Fibroblast of lung (primary cell): ENCODE results near the gene REC8. TPM values are rescaled to one million over a fixed set of nuclear protein-coding genes. Genes with fewer than 3 reads are reported as not detected.
A peak's percentile ranks its signal among the peaks of the same experiment; 100 is the strongest.

Experiments
- DNase-seq, 2 donors: peaks; one replicate each; pipeline versions ENCODE4 v3.0.0 to v3.0.0-alpha.2; 2010; ENCODE audit warnings: low read depth in 2 of 2
- H2AFZ ChIP-seq: 2 replicates; pipeline ENCODE4 v1.5.1; 2012; ENCODE audit warnings: low read length, control low read depth, inconsistent platforms
- H3K27ac ChIP-seq: 2 replicates; pipeline ENCODE4 v1.5.1; 2011; ENCODE audit warnings: low read length, control low read depth; ENCODE audit not compliant: insufficient read depth
- H3K27me3 ChIP-seq: 2 replicates; pipeline ENCODE4 v1.5.1; 2011; ENCODE audit warnings: mild to moderate bottlenecking, low read length; ENCODE audit not compliant: control insufficient read depth, insufficient read depth
- H3K36me3 ChIP-seq: 2 replicates; pipeline ENCODE4 v1.5.1; 2011; ENCODE audit warnings: low read length; ENCODE audit not compliant: control insufficient read depth, insufficient read depth
- H3K4me1 ChIP-seq: 2 replicates; pipeline ENCODE4 v1.5.1; 2011; ENCODE audit warnings: low read length; ENCODE audit not compliant: control insufficient read depth, insufficient read depth; ENCODE audit errors: extremely low read depth
- H3K4me2 ChIP-seq: 2 replicates; pipeline ENCODE4 v1.5.1; 2011; ENCODE audit warnings: low read length, control low read depth; ENCODE audit not compliant: insufficient read depth; ENCODE audit errors: extremely low read depth
- H3K4me3 ChIP-seq, 4 experiments: fragments of 200-600 bp in 1 of 4; sonication (generic) in 1 of 4; replicated peaks in 1 of 4; 2 replicates each; pipeline ENCODE4 v1.5.1; 2011 to 2016; ENCODE audit warnings: low read length in 4 of 4, low read depth in 3 of 4, mild to moderate bottlenecking in 3 of 4, control low read depth in 2 of 4, inconsistent platforms in 1 of 4, mixed read lengths in 1 of 4; ENCODE audit not compliant: insufficient read depth in 1 of 4; ENCODE audit errors: control extremely low read depth in 1 of 4
- H3K79me2 ChIP-seq: 2 replicates; pipeline ENCODE4 v1.5.1; 2012; ENCODE audit warnings: mild to moderate bottlenecking, low read length, inconsistent platforms; ENCODE audit not compliant: control insufficient read depth, insufficient read depth
- H3K9ac ChIP-seq: 2 replicates; pipeline ENCODE4 v1.5.1; 2011; ENCODE audit warnings: mild to moderate bottlenecking, low read length, control low read depth; ENCODE audit not compliant: insufficient read depth
- H3K9me3 ChIP-seq: 2 replicates; pipeline ENCODE4 v1.5.1; 2012; ENCODE audit warnings: low read depth, low read length; ENCODE audit not compliant: control insufficient read depth, insufficient read depth
- H4K20me1 ChIP-seq: 2 replicates; pipeline ENCODE4 v1.5.1; 2011; ENCODE audit warnings: low read length; ENCODE audit not compliant: control insufficient read depth, insufficient read depth; ENCODE audit errors: extremely low read depth
- CTCF ChIP-seq, 2 donors: IDR thresholded peaks in 1 of 2; conservative IDR thresholded peaks in 1 of 2; 1 replicate in 1 of 2; 2 replicates in 1 of 2; pipeline ENCODE4 v1.5.1; 2011 to 2012; ENCODE audit warnings: low read length in 2 of 2, control low read depth in 1 of 2, inconsistent platforms in 1 of 2, low read depth in 1 of 2, mild to moderate bottlenecking in 1 of 2
- EZH2 ChIP-seq: IDR thresholded peaks from 2 replicates; pipeline ENCODE4 v1.5.1; 2012; ENCODE audit warnings: low read length, control low read depth, mild to moderate bottlenecking; ENCODE audit errors: missing control alignments
- polyA plus RNA-seq, 2 donors: library from polyadenylated mRNA; depleted of rRNA in 1 of 2; stranded (reverse) in 1 of 2; unstranded in 1 of 2; fragments of >200 nt; gene quantifications; 2 replicates each; pipeline ENCODE4 v1.2.1, GENCODE V29; 2011 to 2012; ENCODE audit warnings: missing spikeins in 1 of 2
- total RNA-seq: library from RNA; depleted of rRNA; stranded (reverse); fragments of >200 nt; gene quantifications from 2 replicates; pipeline ENCODE4 v1.2.1, GENCODE V29; 2014

Gene REC8
- total and polyA plus RNA-seq, 2 donors (not counting 1 experiment from before 2014, with no cell fraction given): 1.8 to 2.2 TPM

DNA sequence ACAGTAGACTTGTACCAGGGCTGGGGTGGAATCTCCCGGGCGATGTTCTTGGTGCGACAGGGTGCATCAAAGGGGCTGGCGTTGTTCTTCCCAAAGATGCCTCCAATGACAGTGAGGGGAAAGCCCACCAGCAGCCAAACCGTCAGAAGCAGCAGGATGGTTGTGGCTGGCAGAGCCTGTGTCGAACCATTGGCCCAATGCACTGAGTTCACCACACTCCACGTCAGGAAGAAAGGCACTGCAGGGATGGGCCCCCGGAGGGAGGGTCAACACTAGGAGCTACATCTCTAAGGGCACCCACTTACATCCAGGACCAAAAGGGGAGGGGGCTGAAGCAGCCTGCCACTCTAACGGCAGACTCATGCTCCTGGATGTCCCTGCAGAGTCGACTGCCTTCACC is 18.5 kb downstream of the REC8 start:
- Histone ChIP-seq H3K27ac (no peak overlapping the region), H3K79me2 (peaks cover 25% of the 10 kb centered on the region), H3K27me3 (no peaks in the 10 kb centered on the region), H4K20me1 (no peaks in the 10 kb centered on the region), H3K4me3 (no peak overlapping the region), H3K9ac (no peak overlapping the region), H3K9me3 (no peaks in the 10 kb centered on the region), H2AFZ (no peak overlapping the region), H3K4me1 (peaks cover 4% of the 10 kb centered on the region), H3K4me2 (no peak overlapping the region), H3K36me3 (peaks cover 17% of the 10 kb centered on the region)
- no peak for TF ChIP-seq EZH2
- DNase-seq: no peak

DNA sequence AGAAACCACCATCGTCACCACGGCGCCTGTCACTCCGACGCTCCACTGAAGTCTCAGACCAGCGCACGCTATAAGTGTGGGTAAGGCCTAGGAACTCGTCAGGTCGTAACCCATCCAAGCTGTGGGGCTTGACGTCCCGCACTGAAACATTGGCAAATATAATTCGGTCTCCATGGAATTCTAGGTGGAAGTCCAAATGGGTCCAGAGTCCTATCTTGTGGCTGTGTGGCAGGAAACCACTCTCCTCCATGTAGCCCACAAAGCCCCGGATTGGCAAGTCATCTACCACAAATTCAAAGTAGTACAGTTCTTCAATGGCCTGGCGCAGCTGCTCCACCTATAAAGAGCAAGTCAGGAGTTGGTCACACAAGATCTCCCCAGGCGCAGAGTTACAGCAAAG is 21.1 kb downstream of the REC8 start:
- H3K4me2 ChIP-seq: no peak overlapping the region
- no peak for TF ChIP-seq CTCF (conservative IDR thresholded peaks at IDR 0.05 in 1 of 2, IDR thresholded peaks at IDR 0.05 in 1 of 2; ENCODE audit: low read depth in 1 of 2, low read length in 2 of 2)
- no peak for TF ChIP-seq EZH2
- peaks cover 15% of the 10 kb centered on the region for H3K36me3 ChIP-seq
- H3K9ac ChIP-seq: no peak overlapping the region
- no peaks in the 10 kb centered on the region for H3K9me3 ChIP-seq
- H3K4me1 ChIP-seq: peaks cover 1% of the 10 kb centered on the region
- H2AFZ ChIP-seq: no peak overlapping the region
- no peak overlapping the region for H3K27ac ChIP-seq
- no peaks in the 10 kb centered on the region for H4K20me1 ChIP-seq
- no peaks in the 10 kb centered on the region for H3K27me3 ChIP-seq
- H3K79me2 ChIP-seq: peaks cover 29% of the 10 kb centered on the region
- H3K4me3 ChIP-seq: no peak overlapping the region
- no peak for DNase-seq

DNA sequence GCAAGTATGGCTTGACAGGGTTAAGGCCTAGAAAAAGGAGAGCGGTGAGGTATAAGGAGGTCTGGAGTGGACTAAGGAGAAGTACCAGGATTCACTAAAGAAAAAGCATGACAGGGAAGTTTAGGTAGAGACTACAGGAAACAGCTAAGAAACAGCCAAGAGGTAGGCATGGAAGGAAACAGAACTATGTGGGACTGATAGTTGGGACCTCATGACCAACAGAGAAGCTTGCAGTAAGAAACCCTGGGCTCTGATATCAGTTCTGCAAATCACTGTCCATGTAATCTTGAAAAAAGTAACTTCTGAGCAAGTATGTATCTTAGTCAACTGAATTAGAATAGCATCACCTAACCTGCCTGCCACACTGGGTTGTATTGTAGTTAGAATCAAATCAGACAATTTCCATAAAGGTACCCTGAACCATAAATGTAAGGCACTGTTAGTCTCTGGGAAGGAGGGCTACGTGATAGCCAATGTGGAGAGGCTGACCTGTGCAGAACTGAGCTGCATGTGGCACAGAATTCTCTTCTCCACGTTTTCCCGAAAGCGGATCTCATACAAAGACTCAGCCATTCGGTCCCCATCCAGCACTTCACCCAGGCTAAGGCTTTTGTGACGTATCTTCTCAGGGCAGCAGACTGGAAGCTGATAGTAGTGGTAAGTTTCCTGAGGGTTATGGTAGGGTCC is 22.4 kb downstream of the REC8 start:
- Histone ChIP-seq H3K4me2 (peak overlapping the region; percentile 74), H3K9me3 (no peaks in the 10 kb centered on the region), H3K4me3 (peak overlapping the region; percentile 73 to 93 (median 81)), H3K4me1 (no peaks in the 10 kb centered on the region), H3K27me3 (no peaks in the 10 kb centered on the region), H2AFZ (no peak overlapping the region), H3K36me3 (peaks cover 15% of the 10 kb centered on the region), H4K20me1 (no peaks in the 10 kb centered on the region), H3K9ac (no peak overlapping the region), H3K79me2 (peaks cover 29% of the 10 kb centered on the region), H3K27ac (no peak overlapping the region)
- TF ChIP-seq CTCF (conservative IDR thresholded peaks at IDR 0.05 in 1 of 2, IDR thresholded peaks at IDR 0.05 in 1 of 2; ENCODE audit: low read depth in 1 of 2, low read length in 2 of 2): no peak
- TF ChIP-seq EZH2: no peak
- no peak for DNase-seq
